Coronary artery (tissue), 2 donors: ENCODE data around the gene RGS10.

ENCODE experiments used
- DNase-seq: peaks from one replicate; pipeline ENCODE4 v3.0.0-alpha.2; 2017; ENCODE audit warnings: low spot score
- H3K27ac ChIP-seq, 2 donors: fragments of 200-600 bp; sonication (generic); one replicate each; pipeline ENCODE4 v1.5.1; 2016 to 2019
- H3K4me3 ChIP-seq: fragments of 200-600 bp; sonication (generic); 2 replicates; pipeline ENCODE4 v1.5.1; 2016; ENCODE audit warnings: mild to moderate bottlenecking, moderate library complexity
- CTCF ChIP-seq: fragments of 200-600 bp; sonication (generic); IDR thresholded peaks from one replicate; pipeline ENCODE4 v1.5.1; 2019; ENCODE audit warnings: antibody characterized with exemption

The RGS10 gene

GRCh38 chr10:119454316-119454715 lies 88.2 kb downstream of the RGS10 start:
- Histone ChIP-seq H3K27ac (no peak overlapping the region), H3K4me3 (no peak overlapping the region)
- no peak for TF ChIP-seq CTCF
- DNase-seq = no peak

GRCh38 chr10:119453313-119453712 lies 89.2 kb downstream of the RGS10 start:
- DNase-seq = no peak
- H3K4me3 ChIP-seq = no peak overlapping the region
- TF ChIP-seq CTCF = no peak
- no peak overlapping the region for H3K27ac ChIP-seq

GRCh38 chr10:119452396-119452795 lies 90.1 kb downstream of the RGS10 start:
- no peak overlapping the region for H3K27ac ChIP-seq

GRCh38 chr10:119451300-119451896 lies 91.1 kb downstream of the RGS10 start:
- TF ChIP-seq CTCF = no peak
- H3K27ac ChIP-seq = no peak overlapping the region
- no peak for DNase-seq
- H3K4me3 ChIP-seq = no peak overlapping the region

More at GRCh38 chr10:119452396-119452795, 90.1 kb downstream of the RGS10 start:
- no peak for DNase-seq
- no peak overlapping the region for H3K4me3 ChIP-seq
- no peak for TF ChIP-seq CTCF

GRCh38 chr10:119450606-119451299 lies 91.8 kb downstream of the RGS10 start:
- TF ChIP-seq CTCF = no peak
- H3K4me3 ChIP-seq = no peak overlapping the region
- no peak for DNase-seq
- peak overlapping the region; percentile 50 to 74 for H3K27ac ChIP-seq
